Activated T-cell treated with anti-CD3 and anti-CD28 coated beads for 4 hours (primary cell): ENCODE results near the gene IL19.
"Not testable (repeated sequence)": the region's sequence is repeated elsewhere in the genome, so short reads cannot be mapped to it uniquely, and the experiment has no call there.

Experiments used
- DNase-seq: peaks from one replicate; pipeline ENCODE4 v3.0.0-alpha.2; 2020

Gene IL19

DNA sequence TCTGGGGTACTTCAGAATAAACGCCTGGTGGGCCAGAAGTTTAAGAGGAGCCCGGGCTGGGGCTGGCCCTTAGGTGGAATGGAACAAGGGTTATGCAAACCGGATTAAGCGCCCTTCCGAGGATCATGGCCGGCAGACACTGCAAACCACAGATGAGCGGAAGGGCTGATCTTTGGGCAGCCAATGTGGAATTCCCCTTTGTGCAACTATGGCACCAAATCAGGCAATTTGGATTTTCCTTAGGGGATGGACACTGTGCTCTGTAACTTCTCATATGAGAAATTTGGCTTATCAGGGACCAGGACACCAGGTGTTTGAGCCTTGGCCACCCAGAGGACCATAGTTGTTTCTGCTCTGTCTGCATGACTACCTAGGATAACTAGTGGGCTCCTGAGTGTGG, 7.5 kb downstream of the IL19 start:
- DNase-seq, result no peak

GRCh38 chr1:206778911-206779310, 8.3 kb downstream of the IL19 start:
- not testable (repeated sequence) for DNase-seq

- no peak for DNase-seq
These were observed 9.1 kb downstream of the IL19 start for GRCh38 chr1:206779638-206780037.

DNA sequence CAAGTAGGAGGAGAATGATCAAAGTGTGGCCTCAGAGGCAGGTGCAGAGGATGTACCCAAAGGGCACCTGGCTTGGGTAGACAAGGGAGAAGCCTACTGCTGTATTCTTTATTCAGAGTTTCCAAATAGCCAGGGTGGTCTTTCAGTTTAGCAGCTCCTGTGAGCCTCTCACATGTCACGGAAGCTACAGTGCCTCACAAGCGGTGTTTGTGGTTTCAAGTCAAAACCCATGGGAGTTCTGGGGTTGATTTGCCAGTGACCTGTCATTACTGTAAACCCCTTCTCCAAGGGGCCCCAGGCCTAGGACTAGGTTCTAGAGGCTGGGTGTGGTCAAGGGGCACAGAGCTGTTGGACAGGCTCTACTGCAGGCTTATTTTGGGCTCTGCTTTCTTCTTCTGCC, 11.9 kb downstream of the IL19 start:
- DNase-seq, result no peak

GRCh38 chr1:206783506-206783905, 12.9 kb downstream of the IL19 start:
- no peak for DNase-seq

DNA sequence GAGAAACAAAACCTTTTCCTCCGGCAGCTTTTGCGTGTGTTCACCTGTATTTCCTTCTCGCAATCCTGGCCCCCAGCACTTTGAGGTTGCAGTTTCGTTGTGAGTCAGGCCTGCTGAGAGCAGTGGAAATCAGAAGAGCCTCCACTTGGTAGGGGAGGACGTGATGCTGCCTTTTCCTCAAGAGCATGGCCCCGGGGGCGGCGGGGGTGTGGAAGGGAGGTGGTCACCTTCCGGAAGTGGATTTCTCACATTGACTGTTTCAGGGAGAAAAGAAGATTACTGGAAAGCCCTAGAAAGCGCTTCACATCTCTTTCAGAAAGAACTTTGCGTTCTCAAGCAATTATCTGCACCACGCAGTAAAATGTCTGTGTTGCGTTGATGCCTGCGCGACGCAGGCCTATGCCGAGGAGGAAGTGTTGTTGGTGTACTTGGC, 13.9 kb downstream of the IL19 start:
- DNase-seq, result peak; percentile 87

GRCh38 chr1:206785182-206785765, 14.7 kb downstream of the IL19 start:
- no peak for DNase-seq

GRCh38 chr1:206786212-206786886, 15.8 kb downstream of the IL19 start:
- DNase-seq, result no peak

GRCh38 chr1:206787891-206788290, 17.3 kb downstream of the IL19 start:
- no peak for DNase-seq

- no peak for DNase-seq
These were observed 18.0 kb downstream of the IL19 start for GRCh38 chr1:206788487-206789050.

GRCh38 chr1:206790502-206791250, 20.1 kb downstream of the IL19 start:
- DNase-seq, result no peak

GRCh38 chr1:206792939-206793607, 22.5 kb downstream of the IL19 start:
- DNase-seq, result no peak

GRCh38 chr1:206793620-206794019, 23.0 kb downstream of the IL19 start:
- no peak for DNase-seq

DNA sequence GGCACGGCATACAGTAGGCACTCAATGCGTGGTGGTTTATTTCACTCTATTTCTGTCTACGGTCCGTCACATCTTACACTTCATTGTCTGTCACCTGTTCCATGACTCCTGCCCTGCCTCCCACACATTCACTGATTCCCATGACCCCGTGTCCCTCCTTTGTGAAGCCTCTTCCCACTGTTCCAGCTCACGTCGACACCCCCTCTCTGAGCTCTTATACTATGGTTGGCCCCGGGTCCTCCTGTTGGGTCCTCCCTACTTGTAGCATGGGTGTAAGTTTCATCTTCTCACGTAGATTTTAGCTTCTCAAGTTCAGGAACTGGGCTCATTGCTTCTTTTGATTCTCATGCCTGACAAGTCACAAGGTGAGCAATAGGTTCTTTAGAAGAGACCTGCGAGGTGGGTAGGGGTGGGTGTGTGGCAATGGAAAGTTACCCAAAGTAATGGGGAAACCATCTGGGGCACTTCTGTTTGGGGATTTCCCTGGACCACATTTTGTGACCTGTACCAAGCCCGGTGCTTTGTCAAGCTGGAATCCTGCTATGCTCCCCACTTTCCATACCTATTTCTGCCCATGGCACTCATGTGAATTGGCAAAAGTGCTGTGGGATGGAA, 23.8 kb downstream of the IL19 start:
- DNase-seq, result peak; percentile 59

- no peak for DNase-seq
These were observed 25.5 kb downstream of the IL19 start for GRCh38 chr1:206796116-206796515.

- DNase-seq, result no peak
These were observed 26.4 kb downstream of the IL19 start for GRCh38 chr1:206796981-206797402.

GRCh38 chr1:206797534-206798383, 27.2 kb downstream of the IL19 start:
- no peak for DNase-seq

- no peak for DNase-seq
These were observed 27.9 kb downstream of the IL19 start for GRCh38 chr1:206798384-206798996.

GRCh38 chr1:206799311-206799710, 28.7 kb downstream of the IL19 start:
- DNase-seq, result no peak

DNA sequence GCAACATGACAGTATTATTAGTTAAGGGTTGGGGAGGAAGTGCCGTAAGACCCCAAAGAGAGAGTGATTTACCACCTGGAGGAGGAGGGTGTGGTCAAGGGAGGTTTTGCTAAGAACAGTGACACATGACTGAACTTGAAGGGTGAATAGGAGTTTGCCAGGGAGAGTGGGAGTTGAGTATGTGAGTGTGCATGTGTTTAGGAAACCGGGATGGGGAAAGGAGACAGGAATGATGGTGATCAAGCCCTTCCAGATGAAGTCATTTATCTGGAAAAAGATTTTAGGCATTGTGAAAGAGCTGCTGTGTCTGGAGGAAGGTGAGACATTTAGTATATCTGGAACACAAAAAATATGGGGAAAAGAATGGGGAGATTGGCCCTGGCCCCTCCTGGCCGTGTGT, 29.8 kb downstream of the IL19 start:
- DNase-seq, result no peak

GRCh38 chr1:206800891-206801290, 30.3 kb downstream of the IL19 start:
- no peak for DNase-seq
